ENCODE results near the gene C1orf226.

C1orf226 gene

DNA sequence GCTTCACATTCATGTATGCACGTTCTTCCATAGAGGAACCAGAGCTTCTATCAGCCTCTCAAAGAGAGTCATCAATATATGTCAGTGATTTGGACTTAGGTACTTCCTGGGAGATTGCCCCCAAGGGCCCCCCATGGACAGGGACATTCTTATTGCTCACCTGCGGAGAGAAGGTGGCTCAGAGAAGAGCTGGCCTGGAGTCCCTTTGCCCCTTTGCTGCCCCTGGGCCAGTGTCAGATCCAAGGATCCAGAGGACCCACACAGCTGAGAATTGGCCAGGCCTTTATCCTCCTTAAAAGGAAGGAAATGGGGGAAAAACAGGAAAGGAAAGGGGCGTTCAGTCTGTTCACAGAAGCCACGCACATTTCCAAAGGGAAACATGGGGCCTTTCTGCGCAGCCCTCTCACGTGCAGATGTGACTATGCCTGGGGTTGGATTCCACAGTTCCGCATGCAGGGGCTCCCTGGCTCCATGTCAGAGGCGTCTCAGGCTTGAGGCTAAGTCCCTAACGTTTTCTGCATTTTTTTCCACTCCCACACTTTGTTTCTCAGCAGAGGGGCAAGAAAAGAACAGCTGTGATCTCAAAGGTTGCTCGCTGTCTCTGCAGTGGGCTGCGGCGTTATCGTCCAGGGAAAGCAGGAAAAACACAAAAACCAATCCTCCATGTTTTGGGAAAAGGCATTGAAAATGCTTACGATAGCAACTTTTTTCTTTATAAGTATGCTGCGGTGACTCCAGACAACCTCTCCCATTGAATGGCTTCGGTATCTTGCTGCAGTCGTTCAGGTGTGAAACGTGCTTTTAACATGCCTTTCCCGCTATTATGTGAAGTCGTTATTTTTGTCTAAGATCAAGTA lies 5.9 kb downstream of the C1orf226 start:
- Histone ChIP-seq H3K27me3 (ENCODE audit: control insufficient read depth, insufficient read depth, low read length) (no peaks in the 10 kb centered on the region), H3K4me3 (ENCODE audit: low read length) (no peak overlapping the region), H3K9me3 (ENCODE audit: control insufficient read depth, low read depth, low read length) (no peaks in the 10 kb centered on the region), H3K4me1 (ENCODE audit: control insufficient read depth, low read depth, low read length) (peaks cover 4% of the 10 kb centered on the region), H3K9ac (ENCODE audit: low read length) (no peak overlapping the region), H3K27ac (ENCODE audit: low read length) (no peak overlapping the region), H3K36me3 (ENCODE audit: control insufficient read depth, low read depth, low read length) (peaks cover 3% of the 10 kb centered on the region)

- H3K27me3 ChIP-seq (ENCODE audit: control insufficient read depth, insufficient read depth, low read length), result no peaks in the 10 kb centered on the region
- no peaks in the 10 kb centered on the region for H3K9me3 ChIP-seq (ENCODE audit: control insufficient read depth, low read depth, low read length)
- H3K27ac ChIP-seq (ENCODE audit: low read length), result no peak overlapping the region
- peaks cover 4% of the 10 kb centered on the region for H3K4me1 ChIP-seq (ENCODE audit: control insufficient read depth, low read depth, low read length)
- no peak overlapping the region for H3K4me3 ChIP-seq (ENCODE audit: low read length)
- H3K36me3 ChIP-seq (ENCODE audit: control insufficient read depth, low read depth, low read length), result peaks cover 3% of the 10 kb centered on the region
- no peak overlapping the region for H3K9ac ChIP-seq (ENCODE audit: low read length)
These were observed 6.6 kb downstream of the C1orf226 start for GRCh38 chr1:162388083-162388594.

- Histone ChIP-seq H3K9me3 (ENCODE audit: control insufficient read depth, low read depth, low read length) (no peaks in the 10 kb centered on the region), H3K27ac (ENCODE audit: low read length) (no peak overlapping the region), H3K9ac (ENCODE audit: low read length) (no peak overlapping the region)
These were observed 7.1 kb downstream of the C1orf226 start for GRCh38 chr1:162388615-162389014.

GRCh38 chr1:162389021-162389818 lies 7.7 kb downstream of the C1orf226 start:
- no peaks in the 10 kb centered on the region for H3K9me3 ChIP-seq (ENCODE audit: control insufficient read depth, low read depth, low read length)
- H3K27me3 ChIP-seq (ENCODE audit: control insufficient read depth, insufficient read depth, low read length), result no peaks in the 10 kb centered on the region
- peaks cover 4% of the 10 kb centered on the region for H3K4me1 ChIP-seq (ENCODE audit: control insufficient read depth, low read depth, low read length)
- H3K36me3 ChIP-seq (ENCODE audit: control insufficient read depth, low read depth, low read length), result no peaks in the 10 kb centered on the region
- no peak overlapping the region for H3K4me3 ChIP-seq (ENCODE audit: low read length)
- no peak overlapping the region for H3K9ac ChIP-seq (ENCODE audit: low read length)
- H3K27ac ChIP-seq (ENCODE audit: low read length), result no peak overlapping the region

More at GRCh38 chr1:162388615-162389014, 7.1 kb downstream of the C1orf226 start:
- Histone ChIP-seq H3K4me3 (ENCODE audit: low read length) (no peak overlapping the region), H3K4me1 (ENCODE audit: control insufficient read depth, low read depth, low read length) (peaks cover 4% of the 10 kb centered on the region), H3K27me3 (ENCODE audit: control insufficient read depth, insufficient read depth, low read length) (no peaks in the 10 kb centered on the region), H3K36me3 (ENCODE audit: control insufficient read depth, low read depth, low read length) (peaks cover 2% of the 10 kb centered on the region)

- Histone ChIP-seq H3K36me3 (ENCODE audit: control insufficient read depth, low read depth, low read length) (no peaks in the 10 kb centered on the region), H3K4me1 (ENCODE audit: control insufficient read depth, low read depth, low read length) (peaks cover 4% of the 10 kb centered on the region), H3K9me3 (ENCODE audit: control insufficient read depth, low read depth, low read length) (no peaks in the 10 kb centered on the region), H3K27me3 (ENCODE audit: control insufficient read depth, insufficient read depth, low read length) (no peaks in the 10 kb centered on the region), H3K9ac (ENCODE audit: low read length) (no peak overlapping the region), H3K4me3 (ENCODE audit: low read length) (no peak overlapping the region), H3K27ac (ENCODE audit: low read length) (no peak overlapping the region)
These were observed 8.4 kb downstream of the C1orf226 start for GRCh38 chr1:162389971-162390370.

GRCh38 chr1:162390396-162391185 lies 9.1 kb downstream of the C1orf226 start:
- no peaks in the 10 kb centered on the region for H3K27me3 ChIP-seq (ENCODE audit: control insufficient read depth, insufficient read depth, low read length)
- no peak overlapping the region for H3K27ac ChIP-seq (ENCODE audit: low read length)
- H3K9me3 ChIP-seq (ENCODE audit: control insufficient read depth, low read depth, low read length), result no peaks in the 10 kb centered on the region
- H3K36me3 ChIP-seq (ENCODE audit: control insufficient read depth, low read depth, low read length), result no peaks in the 10 kb centered on the region
- H3K9ac ChIP-seq (ENCODE audit: low read length), result no peak overlapping the region
- H3K4me3 ChIP-seq (ENCODE audit: low read length), result no peak overlapping the region
- H3K4me1 ChIP-seq (ENCODE audit: control insufficient read depth, low read depth, low read length), result peaks cover 4% of the 10 kb centered on the region

DNA sequence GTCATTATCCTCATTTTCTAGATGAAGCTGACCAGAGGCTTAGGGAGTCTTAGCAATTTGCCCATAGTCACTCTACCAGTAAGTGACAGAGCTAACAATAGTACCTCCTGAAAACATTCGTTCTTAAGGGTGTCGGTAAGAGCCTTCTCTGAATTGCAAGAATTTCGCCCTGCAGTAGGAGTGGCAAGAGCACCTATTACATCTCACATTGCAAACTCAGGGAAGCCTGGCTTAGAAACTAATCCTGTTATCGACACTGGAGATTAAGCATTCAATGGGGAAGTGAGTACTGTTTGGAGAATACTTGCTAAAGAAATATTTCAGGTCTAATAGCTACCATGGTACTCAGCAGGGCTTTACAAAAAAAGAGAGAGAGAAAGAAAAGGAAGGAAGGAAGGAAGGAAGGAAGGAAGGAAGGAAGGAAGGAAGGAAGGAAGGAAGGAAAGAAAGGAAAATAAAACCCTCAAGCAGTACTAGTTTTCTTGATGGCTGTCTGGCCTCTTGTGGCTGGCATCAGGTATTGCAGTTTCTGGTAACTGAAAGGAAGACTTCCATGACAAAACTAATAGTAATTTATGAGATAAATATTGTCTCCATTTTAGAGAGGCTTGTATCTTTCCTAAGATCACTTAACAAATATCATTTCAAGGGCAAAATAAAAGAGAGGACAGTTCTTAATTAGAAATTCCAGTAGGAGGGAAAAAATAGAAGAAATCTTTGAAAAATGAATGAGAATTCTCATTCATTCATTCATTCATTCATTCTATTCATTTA lies 10.4 kb downstream of the C1orf226 start:
- Histone ChIP-seq H3K27me3 (ENCODE audit: control insufficient read depth, insufficient read depth, low read length) (no peaks in the 10 kb centered on the region), H3K9me3 (ENCODE audit: control insufficient read depth, low read depth, low read length) (no peaks in the 10 kb centered on the region), H3K27ac (ENCODE audit: low read length) (no peak overlapping the region), H3K36me3 (ENCODE audit: control insufficient read depth, low read depth, low read length) (no peaks in the 10 kb centered on the region), H3K4me1 (ENCODE audit: control insufficient read depth, low read depth, low read length) (peaks cover 4% of the 10 kb centered on the region), H3K9ac (ENCODE audit: low read length) (no peak overlapping the region), H3K4me3 (ENCODE audit: low read length) (no peak overlapping the region)

DNA sequence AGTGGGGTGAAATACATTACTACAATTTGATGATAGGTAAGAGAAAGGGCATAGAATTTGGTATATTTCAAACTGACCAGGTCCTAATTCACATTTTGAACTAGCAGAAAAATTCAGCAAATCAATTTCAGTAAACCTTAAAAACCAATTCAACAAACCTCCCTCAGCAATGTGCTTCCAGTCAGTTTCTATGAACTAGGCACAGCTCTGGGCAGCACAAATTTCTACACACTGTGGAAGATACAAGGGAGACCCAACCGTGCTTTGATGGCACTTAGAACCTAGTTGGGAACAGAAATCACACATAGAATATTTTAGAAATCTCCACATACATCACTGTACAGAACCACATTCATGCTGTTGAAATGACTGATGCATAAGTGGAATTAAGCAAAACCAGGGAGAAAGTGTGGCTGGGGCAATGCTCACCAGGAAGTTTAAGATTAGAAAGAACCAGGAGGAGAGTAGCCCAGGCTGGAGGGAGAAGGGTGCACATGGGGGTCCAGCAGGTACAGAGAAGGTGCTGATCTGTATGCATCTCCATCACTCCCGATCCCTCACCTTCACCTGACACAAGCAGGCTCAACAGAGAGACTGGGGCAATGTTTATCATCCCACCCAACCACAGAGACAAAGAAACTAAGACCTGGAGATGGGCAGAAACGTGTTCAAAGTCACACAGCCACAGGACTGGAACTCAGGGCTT lies 14.8 kb downstream of the C1orf226 start:
- Histone ChIP-seq H3K27me3 (ENCODE audit: control insufficient read depth, insufficient read depth, low read length) (no peaks in the 10 kb centered on the region), H3K9me3 (ENCODE audit: control insufficient read depth, low read depth, low read length) (no peaks in the 10 kb centered on the region), H3K4me1 (ENCODE audit: control insufficient read depth, low read depth, low read length) (peaks cover 13% of the 10 kb centered on the region), H3K9ac (ENCODE audit: low read length) (no peak overlapping the region), H3K4me3 (ENCODE audit: low read length) (no peak overlapping the region), H3K27ac (ENCODE audit: low read length) (no peak overlapping the region), H3K36me3 (ENCODE audit: control insufficient read depth, low read depth, low read length) (no peaks in the 10 kb centered on the region)

DNA sequence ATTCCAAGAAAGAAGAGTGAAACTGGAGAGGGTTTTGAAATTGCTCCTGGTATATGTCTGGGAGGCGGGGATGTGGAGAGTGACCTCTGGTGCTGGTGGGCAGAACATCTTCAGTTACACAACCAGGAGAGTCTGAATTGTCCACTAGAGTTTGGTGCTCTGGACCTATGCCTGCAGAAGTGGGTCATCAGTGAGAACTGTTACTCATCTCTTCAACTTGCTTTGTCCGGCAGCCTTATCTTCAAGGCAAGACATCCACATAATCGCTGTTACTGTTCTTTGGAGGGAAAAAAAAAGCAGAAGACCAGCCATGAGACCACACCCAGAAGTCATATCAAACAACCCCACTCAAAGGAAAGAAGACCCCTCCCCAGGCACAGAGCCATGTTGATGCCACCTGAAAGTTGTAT lies 15.5 kb downstream of the C1orf226 start:
- Histone ChIP-seq H3K27me3 (ENCODE audit: control insufficient read depth, insufficient read depth, low read length) (no peaks in the 10 kb centered on the region), H3K9me3 (ENCODE audit: control insufficient read depth, low read depth, low read length) (no peaks in the 10 kb centered on the region), H3K4me3 (ENCODE audit: low read length) (no peak overlapping the region), H3K36me3 (ENCODE audit: control insufficient read depth, low read depth, low read length) (no peaks in the 10 kb centered on the region), H3K4me1 (ENCODE audit: control insufficient read depth, low read depth, low read length) (peaks cover 13% of the 10 kb centered on the region), H3K9ac (ENCODE audit: low read length) (no peak overlapping the region), H3K27ac (ENCODE audit: low read length) (no peak overlapping the region)

- H3K9ac ChIP-seq (ENCODE audit: low read length), result no peak overlapping the region
- no peak overlapping the region for H3K4me3 ChIP-seq (ENCODE audit: low read length)
- no peaks in the 10 kb centered on the region for H3K36me3 ChIP-seq (ENCODE audit: control insufficient read depth, low read depth, low read length)
- H3K9me3 ChIP-seq (ENCODE audit: control insufficient read depth, low read depth, low read length), result no peaks in the 10 kb centered on the region
- no peak overlapping the region for H3K27ac ChIP-seq (ENCODE audit: low read length)
- H3K4me1 ChIP-seq (ENCODE audit: control insufficient read depth, low read depth, low read length), result peaks cover 13% of the 10 kb centered on the region
- H3K27me3 ChIP-seq (ENCODE audit: control insufficient read depth, insufficient read depth, low read length), result no peaks in the 10 kb centered on the region
These were observed 16.5 kb downstream of the C1orf226 start for GRCh38 chr1:162397943-162398560.

All from iPS-18a (cell line).